ENCODE data around the gene TEF.

Gene TEF

DNA sequence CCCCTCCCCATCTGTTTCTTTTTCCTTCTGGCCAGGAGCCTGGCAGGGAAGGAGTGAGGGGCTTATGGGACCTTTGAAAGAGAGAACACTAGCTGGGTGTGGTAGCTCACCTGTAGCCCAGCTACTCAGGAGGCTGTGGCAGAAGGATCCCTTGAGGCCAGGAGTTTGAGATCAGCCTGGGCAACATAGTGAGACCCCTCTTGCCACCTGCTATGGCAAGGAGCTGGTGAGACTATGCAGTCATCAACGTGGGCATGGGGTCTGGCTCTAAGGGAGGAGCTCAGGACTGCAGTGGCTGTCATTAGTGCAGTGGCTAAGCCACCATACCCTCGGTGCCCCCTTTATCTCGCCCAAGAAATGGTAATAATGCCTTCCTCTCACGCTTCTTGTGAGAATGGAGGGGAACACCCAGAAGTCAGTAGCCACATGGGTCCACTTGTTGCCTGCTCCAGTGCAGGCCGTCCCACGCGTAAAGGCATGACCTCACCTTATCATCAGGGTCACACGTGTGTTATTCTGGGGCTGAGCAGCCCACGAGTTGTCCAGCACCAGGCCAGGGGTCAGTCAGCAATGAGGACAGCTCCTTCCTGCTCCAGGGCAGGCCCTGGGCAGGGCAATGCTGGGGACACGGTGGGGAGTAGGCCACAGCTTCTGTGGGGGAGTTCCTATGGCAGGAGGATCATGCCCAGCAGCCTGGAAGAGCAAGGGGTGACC lies 27.7 kb upstream of the TEF start:
- Histone ChIP-seq H3K79me1 (ENCODE audit: low read depth, low read length) (peaks cover 8% of the 10 kb centered on the region), H3K27me3 (ENCODE audit: control insufficient read depth in 3 of 3, insufficient read depth in 3 of 3, low read depth in 1 of 3, low read length in 3 of 3) (no peaks in the 10 kb centered on the region), H2BK15ac (ENCODE audit: low read length) (no peak overlapping the region), H3K4me2 (ENCODE audit: insufficient read depth, low read length, poor library complexity, severe bottlenecking) (no peak overlapping the region), H3K4ac (ENCODE audit: low read length) (no peak overlapping the region), H3K9ac (ENCODE audit: low read depth, low read length, poor library complexity) (no peak overlapping the region), H2BK12ac (ENCODE audit: low read length) (no peak overlapping the region), H2BK120ac (ENCODE audit: low read depth, low read length) (no peak overlapping the region), H3K14ac (ENCODE audit: low read length) (no peak overlapping the region), H3K9me3 (replicated peaks in 1 of 2; ENCODE audit: control insufficient read depth in 2 of 2, insufficient read depth in 1 of 2, low read depth in 1 of 2, low read length in 2 of 2) (no peaks in the 10 kb centered on the region), H2AK5ac (ENCODE audit: low read depth, low read length) (no peak overlapping the region), H3K23ac (ENCODE audit: low read depth, low read length, poor library complexity) (peak overlapping the region; percentile 8), H2AFZ (ENCODE audit: low read length) (no peak overlapping the region), H3K4me1 (ENCODE audit: control insufficient read depth in 2 of 2, insufficient read depth in 1 of 2, low read depth in 1 of 2, low read length in 2 of 2) (peaks cover 0 to 5% of the 10 kb centered on the region in 2 donors), H4K91ac (ENCODE audit: low read depth, low read length, poor library complexity) (no peak overlapping the region), H3K18ac (ENCODE audit: low read length) (no peak overlapping the region), H3K27ac (replicated peaks; ENCODE audit: low read length) (no peak overlapping the region), H3K4me3 (ENCODE audit: low read length in 2 of 2) (no peak overlapping the region), H3K36me3 (replicated peaks in 1 of 2; ENCODE audit: control insufficient read depth in 2 of 2, insufficient read depth in 2 of 2, low read length in 2 of 2) (peaks cover 64 to 94% of the 10 kb centered on the region in 2 donors), H4K8ac (ENCODE audit: low read depth, low read length) (peak overlapping the region; percentile 82), H2BK5ac (ENCODE audit: low read length) (peak overlapping the region; percentile 77)
- DNase-seq (ENCODE audit: low spot score) = no peak
- no CpG with 5 or more reads among the region's 10 CpGs for WGBS, 2 donors (ENCODE audit: extremely low coverage in 2 of 2, insufficient read length in 2 of 2, insufficient replicate concordance in 1 of 2)

DNA sequence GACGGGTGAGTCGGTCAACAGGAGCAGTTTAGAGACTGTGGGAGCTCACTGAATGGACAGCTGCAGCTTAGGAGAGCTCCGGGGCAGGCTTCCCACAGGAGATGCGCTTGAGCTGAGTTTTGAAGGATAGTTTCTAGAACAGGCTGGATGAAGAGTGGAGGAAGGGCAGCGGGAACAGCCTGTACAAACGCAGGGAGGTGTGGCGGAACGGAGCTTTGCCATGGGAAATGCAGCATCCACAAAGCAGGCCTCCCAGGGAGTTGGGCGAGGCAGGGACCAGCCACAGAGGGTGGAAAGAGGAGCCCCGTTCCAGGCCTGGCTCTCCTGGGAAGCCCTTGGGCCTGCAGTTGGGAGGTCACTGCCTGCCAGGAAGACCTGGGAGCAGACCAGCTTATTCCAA lies 26.8 kb upstream of the TEF start:
- Histone ChIP-seq H3K79me1 (ENCODE audit: low read depth, low read length) (peaks cover 4% of the 10 kb centered on the region), H2BK12ac (ENCODE audit: low read length) (no peak overlapping the region), H3K27me3 (ENCODE audit: control insufficient read depth in 3 of 3, insufficient read depth in 3 of 3, low read depth in 1 of 3, low read length in 3 of 3) (no peaks in the 10 kb centered on the region), H3K4me1 (ENCODE audit: control insufficient read depth in 2 of 2, insufficient read depth in 1 of 2, low read depth in 1 of 2, low read length in 2 of 2) (peaks cover under 1 to 8% of the 10 kb centered on the region in 2 donors), H3K23ac (ENCODE audit: low read depth, low read length, poor library complexity) (no peak overlapping the region), H2AFZ (ENCODE audit: low read length) (no peak overlapping the region), H3K36me3 (replicated peaks in 1 of 2; ENCODE audit: control insufficient read depth in 2 of 2, insufficient read depth in 2 of 2, low read length in 2 of 2) (peaks cover 55 to 90% of the 10 kb centered on the region in 2 donors), H3K4me2 (ENCODE audit: insufficient read depth, low read length, poor library complexity, severe bottlenecking) (no peak overlapping the region), H2BK120ac (ENCODE audit: low read depth, low read length) (no peak overlapping the region), H4K8ac (ENCODE audit: low read depth, low read length) (no peak overlapping the region), H3K9me3 (replicated peaks in 1 of 2; ENCODE audit: control insufficient read depth in 2 of 2, insufficient read depth in 1 of 2, low read depth in 1 of 2, low read length in 2 of 2) (no peaks in the 10 kb centered on the region), H3K4ac (ENCODE audit: low read length) (no peak overlapping the region), H3K4me3 (ENCODE audit: low read length in 2 of 2) (no peak overlapping the region), H2BK5ac (ENCODE audit: low read length) (peak overlapping the region; percentile 77), H2BK15ac (ENCODE audit: low read length) (no peak overlapping the region), H4K91ac (ENCODE audit: low read depth, low read length, poor library complexity) (no peak overlapping the region), H3K18ac (ENCODE audit: low read length) (no peak overlapping the region), H3K27ac (replicated peaks; ENCODE audit: low read length) (no peak overlapping the region), H2AK5ac (ENCODE audit: low read depth, low read length) (no peak overlapping the region), H3K14ac (ENCODE audit: low read length) (no peak overlapping the region), H3K9ac (ENCODE audit: low read depth, low read length, poor library complexity) (no peak overlapping the region)
- DNase-seq (ENCODE audit: low spot score) = no peak
- WGBS, 2 donors (ENCODE audit: extremely low coverage in 2 of 2, insufficient read length in 2 of 2, insufficient replicate concordance in 1 of 2) = no CpG with 5 or more reads among the region's 10 CpGs

- H2BK120ac ChIP-seq (ENCODE audit: low read depth, low read length) = no peak overlapping the region
- no CpG with 5 or more reads among the region's 17 CpGs for WGBS, 2 donors (ENCODE audit: extremely low coverage in 2 of 2, insufficient read length in 2 of 2, insufficient replicate concordance in 1 of 2)
- H3K9me3 ChIP-seq (replicated peaks in 1 of 2; ENCODE audit: control insufficient read depth in 2 of 2, insufficient read depth in 1 of 2, low read depth in 1 of 2, low read length in 2 of 2) = no peaks in the 10 kb centered on the region
- H4K91ac ChIP-seq (ENCODE audit: low read depth, low read length, poor library complexity) = no peak overlapping the region
- H3K79me1 ChIP-seq (ENCODE audit: low read depth, low read length) = peaks cover 4% of the 10 kb centered on the region
- peaks cover 2 to 12% of the 10 kb centered on the region in 2 donors for H3K4me1 ChIP-seq (ENCODE audit: control insufficient read depth in 2 of 2, insufficient read depth in 1 of 2, low read depth in 1 of 2, low read length in 2 of 2)
- peaks cover 49 to 85% of the 10 kb centered on the region in 2 donors for H3K36me3 ChIP-seq (replicated peaks in 1 of 2; ENCODE audit: control insufficient read depth in 2 of 2, insufficient read depth in 2 of 2, low read length in 2 of 2)
- H2AFZ ChIP-seq (ENCODE audit: low read length) = no peak overlapping the region
- no peak overlapping the region for H4K8ac ChIP-seq (ENCODE audit: low read depth, low read length)
- H2BK15ac ChIP-seq (ENCODE audit: low read length) = no peak overlapping the region
- no peak overlapping the region for H2BK12ac ChIP-seq (ENCODE audit: low read length)
- no peak overlapping the region for H3K4me2 ChIP-seq (ENCODE audit: insufficient read depth, low read length, poor library complexity, severe bottlenecking)
- H2BK5ac ChIP-seq (ENCODE audit: low read length) = no peak overlapping the region
- H3K9ac ChIP-seq (ENCODE audit: low read depth, low read length, poor library complexity) = no peak overlapping the region
- no peak overlapping the region for H3K4ac ChIP-seq (ENCODE audit: low read length)
- no peak overlapping the region for H3K4me3 ChIP-seq (ENCODE audit: low read length in 2 of 2)
- H3K27ac ChIP-seq (replicated peaks; ENCODE audit: low read length) = no peak overlapping the region
- H2AK5ac ChIP-seq (ENCODE audit: low read depth, low read length) = no peak overlapping the region
- H3K23ac ChIP-seq (ENCODE audit: low read depth, low read length, poor library complexity) = no peak overlapping the region
- H3K18ac ChIP-seq (ENCODE audit: low read length) = no peak overlapping the region
- H3K27me3 ChIP-seq (ENCODE audit: control insufficient read depth in 3 of 3, insufficient read depth in 3 of 3, low read depth in 1 of 3, low read length in 3 of 3) = no peaks in the 10 kb centered on the region
- no peak overlapping the region for H3K14ac ChIP-seq (ENCODE audit: low read length)
- DNase-seq (ENCODE audit: low spot score) = no peak
Observed at GRCh38 chr22:41355895-41356294, 25.8 kb upstream of the TEF start.

DNA sequence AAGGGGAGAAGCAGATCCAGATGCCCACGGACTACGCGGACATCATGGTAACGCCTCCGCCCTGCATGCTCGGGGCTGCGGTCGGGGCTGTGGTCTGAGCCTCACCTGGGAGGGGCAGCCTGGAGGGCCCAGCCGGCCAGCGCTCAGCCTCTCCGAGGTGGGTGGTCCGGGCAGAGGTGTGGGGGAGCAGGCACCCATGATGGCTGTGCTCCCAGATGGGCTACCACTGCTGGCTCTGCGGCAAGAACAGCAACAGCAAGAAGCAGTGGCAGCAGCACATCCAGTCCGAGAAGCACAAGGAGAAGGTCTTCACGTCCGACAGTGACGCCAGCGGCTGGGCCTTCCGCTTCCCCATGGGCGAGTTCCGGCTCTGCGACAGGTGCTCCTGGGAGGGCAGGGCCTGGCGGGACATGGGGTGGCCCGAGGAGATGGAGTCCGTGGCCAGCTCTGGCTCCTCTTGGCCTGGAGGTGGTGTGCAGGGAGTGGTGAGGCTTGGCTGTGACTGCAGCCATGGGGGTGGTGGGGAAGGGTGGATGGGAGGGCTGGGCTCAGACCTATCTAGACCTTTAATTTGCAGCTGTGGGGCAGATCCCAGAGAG lies 25.2 kb upstream of the TEF start:
- no peak overlapping the region for H2BK5ac ChIP-seq (ENCODE audit: low read length)
- peaks cover 44 to 79% of the 10 kb centered on the region in 2 donors for H3K36me3 ChIP-seq (replicated peaks in 1 of 2; ENCODE audit: control insufficient read depth in 2 of 2, insufficient read depth in 2 of 2, low read length in 2 of 2)
- no peak overlapping the region for H3K4me2 ChIP-seq (ENCODE audit: insufficient read depth, low read length, poor library complexity, severe bottlenecking)
- H3K14ac ChIP-seq (ENCODE audit: low read length) = no peak overlapping the region
- WGBS, 2 donors (ENCODE audit: extremely low coverage in 2 of 2, insufficient read length in 2 of 2, insufficient replicate concordance in 1 of 2) = no CpG with 5 or more reads among the region's 25 CpGs
- no peak overlapping the region for H2BK12ac ChIP-seq (ENCODE audit: low read length)
- H3K9ac ChIP-seq (ENCODE audit: low read depth, low read length, poor library complexity) = no peak overlapping the region
- H4K91ac ChIP-seq (ENCODE audit: low read depth, low read length, poor library complexity) = no peak overlapping the region
- peak overlapping the region; percentile 64 for H3K18ac ChIP-seq (ENCODE audit: low read length)
- H4K8ac ChIP-seq (ENCODE audit: low read depth, low read length) = peak overlapping the region; percentile 65
- H3K27ac ChIP-seq (replicated peaks; ENCODE audit: low read length) = no peak overlapping the region
- H3K27me3 ChIP-seq (ENCODE audit: control insufficient read depth in 3 of 3, insufficient read depth in 3 of 3, low read depth in 1 of 3, low read length in 3 of 3) = no peaks in the 10 kb centered on the region
- no peak overlapping the region for H3K4ac ChIP-seq (ENCODE audit: low read length)
- no peak overlapping the region for H3K4me3 ChIP-seq (ENCODE audit: low read length in 2 of 2)
- DNase-seq (ENCODE audit: low spot score) = no peak
- H3K9me3 ChIP-seq (replicated peaks in 1 of 2; ENCODE audit: control insufficient read depth in 2 of 2, insufficient read depth in 1 of 2, low read depth in 1 of 2, low read length in 2 of 2) = no peaks in the 10 kb centered on the region
- H3K79me1 ChIP-seq (ENCODE audit: low read depth, low read length) = peaks cover 6% of the 10 kb centered on the region
- no peak overlapping the region for H2AK5ac ChIP-seq (ENCODE audit: low read depth, low read length)
- H3K23ac ChIP-seq (ENCODE audit: low read depth, low read length, poor library complexity) = no peak overlapping the region
- peaks cover 2 to 14% of the 10 kb centered on the region in 2 donors for H3K4me1 ChIP-seq (ENCODE audit: control insufficient read depth in 2 of 2, insufficient read depth in 1 of 2, low read depth in 1 of 2, low read length in 2 of 2)
- no peak overlapping the region for H2AFZ ChIP-seq (ENCODE audit: low read length)
- H2BK120ac ChIP-seq (ENCODE audit: low read depth, low read length) = no peak overlapping the region
- H2BK15ac ChIP-seq (ENCODE audit: low read length) = no peak overlapping the region

Measured in neuronal stem cell (in vitro differentiated cells).